HG03571 (cell line): ENCODE results near the gene SLC35E4.
"Not testable (repeated sequence)": the region's sequence is repeated elsewhere in the genome, so short reads cannot be mapped to it uniquely, and the experiment has no call there.

Source experiments
- ATAC-seq: cut with Tn5 transposase; IDR thresholded peaks from one replicate; pipeline ENCODE4 v1.9.1; 2021; ENCODE audit not compliant: unreplicated experiment

SLC35E4 gene

GRCh38 chr22:30649430-30650007 is 13.9 kb downstream of the SLC35E4 start:
- ATAC-seq = no peak

- ATAC-seq = no peak
These were observed 15.0 kb downstream of the SLC35E4 start for GRCh38 chr22:30650508-30651116.

GRCh38 chr22:30652852-30653251 is 17.3 kb downstream of the SLC35E4 start:
- ATAC-seq = no peak

GRCh38 chr22:30654361-30654760 is 18.8 kb downstream of the SLC35E4 start:
- ATAC-seq = no peak

GRCh38 chr22:30655532-30655931 is 20.0 kb downstream of the SLC35E4 start:
- ATAC-seq = no peak

GRCh38 chr22:30662040-30662439 is 26.5 kb downstream of the SLC35E4 start:
- no peak for ATAC-seq

GRCh38 chr22:30664798-30665197 is 29.2 kb downstream of the SLC35E4 start:
- ATAC-seq = no peak

GRCh38 chr22:30665266-30665665 is 29.7 kb downstream of the SLC35E4 start:
- ATAC-seq = no peak

GRCh38 chr22:30665786-30666185 is 30.2 kb downstream of the SLC35E4 start:
- ATAC-seq = no peak

GRCh38 chr22:30667107-30667493 is 31.5 kb downstream of the SLC35E4 start:
- no peak for ATAC-seq

- peak; percentile 87 for ATAC-seq
These were observed 32.2 kb downstream of the SLC35E4 start, which contains the start of gene DUSP18 for GRCh38 chr22:30667494-30668385. Gene DUSP18, minus strand, starts transcription at chr22:30667875. Its CDS starts 3,872 bp downstream, at chr22:30664003.

- ATAC-seq = no peak
These were observed 32.8 kb downstream of the SLC35E4 start for GRCh38 chr22:30668386-30668710.

- ATAC-seq = no peak
These were observed 35.5 kb downstream of the SLC35E4 start for GRCh38 chr22:30671071-30671470.

- ATAC-seq = no peak
These were observed 37.6 kb downstream of the SLC35E4 start for GRCh38 chr22:30673136-30673535.

GRCh38 chr22:30674482-30674881 is 38.9 kb downstream of the SLC35E4 start:
- ATAC-seq = no peak

GRCh38 chr22:30675436-30675835 is 39.9 kb downstream of the SLC35E4 start:
- no peak for ATAC-seq

- not testable (repeated sequence) for ATAC-seq
These were observed 41.0 kb downstream of the SLC35E4 start for GRCh38 chr22:30676565-30676964.

- not testable (repeated sequence) for ATAC-seq
These were observed 44.5 kb downstream of the SLC35E4 start for GRCh38 chr22:30679895-30680690.

GRCh38 chr22:30680991-30681770 is 45.6 kb downstream of the SLC35E4 start:
- no peak for ATAC-seq

- no peak for ATAC-seq
These were observed 46.2 kb downstream of the SLC35E4 start for GRCh38 chr22:30681831-30682230.
